Prostate gland (tissue), 2 donors: ENCODE data around the gene PCDHGB7.

Experiments used
- POLR2AphosphoS5 ChIP-seq: sonication (generic); formaldehyde crosslinking; IDR thresholded peaks from one replicate; pipeline ENCODE4 v1.6.1; 2017; ENCODE audit warnings: antibody characterized with exemption
- TF ChIP-seq, protein P1 (sequence below), 4 experiments: fragments of 200-600 bp in 2 of 4; fragments of 450-650 bp in 2 of 4; sonication (generic) in 2 of 4; IDR thresholded peaks; 1 replicate in 3 of 4; 2 replicates in 1 of 4; pipeline ENCODE4 v1.5.1; 2016 to 2019; ENCODE audit warnings: antibody characterized with exemption in 4 of 4, mild to moderate bottlenecking in 2 of 4, moderate library complexity in 2 of 4

DNA sequence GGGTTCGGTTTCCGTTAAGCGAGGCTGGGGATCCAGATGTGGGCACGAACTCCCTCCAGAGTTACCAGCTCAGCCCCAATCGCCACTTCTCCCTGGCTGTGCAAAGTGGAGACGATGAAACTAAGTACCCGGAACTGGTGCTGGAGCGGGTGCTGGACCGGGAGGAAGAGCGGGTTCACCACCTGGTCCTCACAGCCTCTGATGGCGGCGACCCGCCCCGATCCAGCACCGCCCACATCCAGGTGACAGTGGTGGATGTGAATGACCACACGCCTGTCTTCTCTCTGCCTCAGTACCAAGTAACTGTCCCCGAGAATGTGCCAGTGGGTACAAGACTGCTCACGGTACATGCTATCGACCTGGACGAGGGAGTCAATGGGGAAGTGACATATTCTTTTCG lies 34.1 kb upstream of the PCDHGB7 start:
- TF ChIP-seq POLR2AphosphoS5: no peak
- TF ChIP-seq, protein P1, sequence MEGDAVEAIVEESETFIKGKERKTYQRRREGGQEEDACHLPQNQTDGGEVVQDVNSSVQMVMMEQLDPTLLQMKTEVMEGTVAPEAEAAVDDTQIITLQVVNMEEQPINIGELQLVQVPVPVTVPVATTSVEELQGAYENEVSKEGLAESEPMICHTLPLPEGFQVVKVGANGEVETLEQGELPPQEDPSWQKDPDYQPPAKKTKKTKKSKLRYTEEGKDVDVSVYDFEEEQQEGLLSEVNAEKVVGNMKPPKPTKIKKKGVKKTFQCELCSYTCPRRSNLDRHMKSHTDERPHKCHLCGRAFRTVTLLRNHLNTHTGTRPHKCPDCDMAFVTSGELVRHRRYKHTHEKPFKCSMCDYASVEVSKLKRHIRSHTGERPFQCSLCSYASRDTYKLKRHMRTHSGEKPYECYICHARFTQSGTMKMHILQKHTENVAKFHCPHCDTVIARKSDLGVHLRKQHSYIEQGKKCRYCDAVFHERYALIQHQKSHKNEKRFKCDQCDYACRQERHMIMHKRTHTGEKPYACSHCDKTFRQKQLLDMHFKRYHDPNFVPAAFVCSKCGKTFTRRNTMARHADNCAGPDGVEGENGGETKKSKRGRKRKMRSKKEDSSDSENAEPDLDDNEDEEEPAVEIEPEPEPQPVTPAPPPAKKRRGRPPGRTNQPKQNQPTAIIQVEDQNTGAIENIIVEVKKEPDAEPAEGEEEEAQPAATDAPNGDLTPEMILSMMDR (IDR thresholded peaks at IDR 0.05): no peak
